WTC11 (cell line): ENCODE data around the gene BAIAP2L2. TPM values are rescaled to one million over a fixed set of nuclear protein-coding genes. Genes with fewer than 3 reads are reported as not detected.

Experiments used
- ATAC-seq: fragments of 200-7000 bp; cut with Tn5 transposase; 2 replicates; pipeline ENCODE4 v1.10.0; 2021; ENCODE audit warnings: mild to moderate bottlenecking, moderate library complexity
- CTCF ChIA-PET: fragments of 300-600 bp; sonication (Branson Sonifier 250); formaldehyde crosslinking; loops from one replicate; lab custom pipeline; 2021; ENCODE audit warnings: antibody characterized with exemption; lab: Charles Lee
- POLR2A ChIA-PET: fragments of 350-600 bp; sonication (Branson Sonifier 250); formaldehyde crosslinking; loops from one replicate; lab custom pipeline; 2021; ENCODE audit warnings: antibody characterized with exemption; lab: Charles Lee
- DNase-seq: peaks from one replicate; pipeline ENCODE4 v3.0.0; 2021; ENCODE audit warnings: low spot score
- H3K27ac Mint-ChIP-seq: 2 replicates; pipeline ENCODE4 v1.8.0; 2021; ENCODE audit warnings: mixed read lengths
- H3K27me3 Mint-ChIP-seq: 2 replicates; pipeline ENCODE4 v1.8.0; 2021; ENCODE audit warnings: low read depth, mild to moderate bottlenecking, moderate library complexity, mixed read lengths
- H3K36me3 Mint-ChIP-seq: 2 replicates; pipeline ENCODE4 v1.8.0; 2021; ENCODE audit warnings: mixed read lengths
- H3K4me1 Mint-ChIP-seq: 2 replicates; pipeline ENCODE4 v1.8.0; 2022; ENCODE audit warnings: mixed read lengths
- H3K4me3 Mint-ChIP-seq: 2 replicates; pipeline ENCODE4 v1.8.0; 2021; ENCODE audit warnings: mild to moderate bottlenecking, moderate library complexity, mixed read lengths
- H3K9me3 Mint-ChIP-seq: 2 replicates; pipeline ENCODE4 v1.8.0; 2021; ENCODE audit warnings: mixed read lengths
- ARID4B ChIP-seq: sonication (generic); formaldehyde crosslinking; IDR thresholded peaks from 2 replicates; pipeline ENCODE4 v1.8.0; 2023; ENCODE audit warnings: missing genetic modification reagents, mild to moderate bottlenecking, borderline replicate concordance
- CBFB ChIP-seq: sonication (generic); formaldehyde crosslinking; IDR thresholded peaks from 2 replicates; pipeline ENCODE4 v1.8.1; 2022; ENCODE audit warnings: mild to moderate bottlenecking, low read depth, missing genetic modification reagents
- KAT7 ChIP-seq: sonication (generic); formaldehyde crosslinking; IDR thresholded peaks from 2 replicates; pipeline ENCODE4 v1.8.1; 2023; ENCODE audit warnings: missing genetic modification reagents, mild to moderate bottlenecking, borderline replicate concordance
- PREB ChIP-seq: sonication (generic); formaldehyde crosslinking; IDR thresholded peaks from 2 replicates; pipeline ENCODE4 v1.8.1; 2022; ENCODE audit warnings: mild to moderate bottlenecking, missing genetic modification reagents, moderate library complexity, borderline replicate concordance
- ZNF219 ChIP-seq: sonication (generic); formaldehyde crosslinking; IDR thresholded peaks from 2 replicates; pipeline ENCODE4 v1.8.0; 2023; ENCODE audit warnings: missing genetic modification reagents, mild to moderate bottlenecking, borderline replicate concordance
- total RNA-seq: library from RNA; stranded (reverse); gene quantifications from 3 replicates; pipeline ENCODE4 v1.2.3, GENCODE V29; 2021
- TF ChIP-seq, protein P1 (sequence below): fragments of 250-450 bp; sonication (Bioruptor Pico); IDR thresholded peaks from 2 replicates; pipeline ENCODE4 v1.9.0; 2021; ENCODE audit warnings: mild to moderate bottlenecking, borderline replicate concordance
- TF ChIP-seq, protein P2 (sequence below): sonication (generic); formaldehyde crosslinking; IDR thresholded peaks from 2 replicates; pipeline ENCODE4 v1.8.0; 2022; ENCODE audit warnings: mild to moderate bottlenecking, missing genetic modification reagents
- TF ChIP-seq, protein P3 (sequence below): sonication (generic); formaldehyde crosslinking; IDR thresholded peaks from 2 replicates; pipeline ENCODE4 v1.8.1; 2023; ENCODE audit warnings: mild to moderate bottlenecking, missing genetic modification reagents
- TF ChIP-seq, protein P4 (sequence below): sonication (generic); formaldehyde crosslinking; IDR thresholded peaks from 2 replicates; pipeline ENCODE4 v1.8.1; 2022; ENCODE audit warnings: mild to moderate bottlenecking, moderate library complexity, missing genetic modification reagents

The BAIAP2L2 gene
- total RNA-seq, 1 experiment from 2014 or later = 3.0 TPM

GRCh38 chr22:38129856-38130255 is 19.4 kb upstream of the BAIAP2L2 start (continued):
- TF ChIP-seq ARID4B (CRISPR knock-in tag) = no peak
- TF ChIP-seq PREB (CRISPR knock-in tag) = no peak
- TF ChIP-seq, protein P1, sequence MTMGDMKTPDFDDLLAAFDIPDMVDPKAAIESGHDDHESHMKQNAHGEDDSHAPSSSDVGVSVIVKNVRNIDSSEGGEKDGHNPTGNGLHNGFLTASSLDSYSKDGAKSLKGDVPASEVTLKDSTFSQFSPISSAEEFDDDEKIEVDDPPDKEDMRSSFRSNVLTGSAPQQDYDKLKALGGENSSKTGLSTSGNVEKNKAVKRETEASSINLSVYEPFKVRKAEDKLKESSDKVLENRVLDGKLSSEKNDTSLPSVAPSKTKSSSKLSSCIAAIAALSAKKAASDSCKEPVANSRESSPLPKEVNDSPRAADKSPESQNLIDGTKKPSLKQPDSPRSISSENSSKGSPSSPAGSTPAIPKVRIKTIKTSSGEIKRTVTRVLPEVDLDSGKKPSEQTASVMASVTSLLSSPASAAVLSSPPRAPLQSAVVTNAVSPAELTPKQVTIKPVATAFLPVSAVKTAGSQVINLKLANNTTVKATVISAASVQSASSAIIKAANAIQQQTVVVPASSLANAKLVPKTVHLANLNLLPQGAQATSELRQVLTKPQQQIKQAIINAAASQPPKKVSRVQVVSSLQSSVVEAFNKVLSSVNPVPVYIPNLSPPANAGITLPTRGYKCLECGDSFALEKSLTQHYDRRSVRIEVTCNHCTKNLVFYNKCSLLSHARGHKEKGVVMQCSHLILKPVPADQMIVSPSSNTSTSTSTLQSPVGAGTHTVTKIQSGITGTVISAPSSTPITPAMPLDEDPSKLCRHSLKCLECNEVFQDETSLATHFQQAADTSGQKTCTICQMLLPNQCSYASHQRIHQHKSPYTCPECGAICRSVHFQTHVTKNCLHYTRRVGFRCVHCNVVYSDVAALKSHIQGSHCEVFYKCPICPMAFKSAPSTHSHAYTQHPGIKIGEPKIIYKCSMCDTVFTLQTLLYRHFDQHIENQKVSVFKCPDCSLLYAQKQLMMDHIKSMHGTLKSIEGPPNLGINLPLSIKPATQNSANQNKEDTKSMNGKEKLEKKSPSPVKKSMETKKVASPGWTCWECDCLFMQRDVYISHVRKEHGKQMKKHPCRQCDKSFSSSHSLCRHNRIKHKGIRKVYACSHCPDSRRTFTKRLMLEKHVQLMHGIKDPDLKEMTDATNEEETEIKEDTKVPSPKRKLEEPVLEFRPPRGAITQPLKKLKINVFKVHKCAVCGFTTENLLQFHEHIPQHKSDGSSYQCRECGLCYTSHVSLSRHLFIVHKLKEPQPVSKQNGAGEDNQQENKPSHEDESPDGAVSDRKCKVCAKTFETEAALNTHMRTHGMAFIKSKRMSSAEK = no peak
- TF ChIP-seq, protein P2, sequence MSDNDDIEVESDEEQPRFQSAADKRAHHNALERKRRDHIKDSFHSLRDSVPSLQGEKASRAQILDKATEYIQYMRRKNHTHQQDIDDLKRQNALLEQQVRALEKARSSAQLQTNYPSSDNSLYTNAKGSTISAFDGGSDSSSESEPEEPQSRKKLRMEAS = no peak
- TF ChIP-seq, protein P3, sequence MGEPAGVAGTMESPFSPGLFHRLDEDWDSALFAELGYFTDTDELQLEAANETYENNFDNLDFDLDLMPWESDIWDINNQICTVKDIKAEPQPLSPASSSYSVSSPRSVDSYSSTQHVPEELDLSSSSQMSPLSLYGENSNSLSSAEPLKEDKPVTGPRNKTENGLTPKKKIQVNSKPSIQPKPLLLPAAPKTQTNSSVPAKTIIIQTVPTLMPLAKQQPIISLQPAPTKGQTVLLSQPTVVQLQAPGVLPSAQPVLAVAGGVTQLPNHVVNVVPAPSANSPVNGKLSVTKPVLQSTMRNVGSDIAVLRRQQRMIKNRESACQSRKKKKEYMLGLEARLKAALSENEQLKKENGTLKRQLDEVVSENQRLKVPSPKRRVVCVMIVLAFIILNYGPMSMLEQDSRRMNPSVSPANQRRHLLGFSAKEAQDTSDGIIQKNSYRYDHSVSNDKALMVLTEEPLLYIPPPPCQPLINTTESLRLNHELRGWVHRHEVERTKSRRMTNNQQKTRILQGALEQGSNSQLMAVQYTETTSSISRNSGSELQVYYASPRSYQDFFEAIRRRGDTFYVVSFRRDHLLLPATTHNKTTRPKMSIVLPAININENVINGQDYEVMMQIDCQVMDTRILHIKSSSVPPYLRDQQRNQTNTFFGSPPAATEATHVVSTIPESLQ (CRISPR knock-in tag) = no peak
- TF ChIP-seq ZNF219 (CRISPR knock-in tag) = no peak
- no peak for TF ChIP-seq CBFB

DNA sequence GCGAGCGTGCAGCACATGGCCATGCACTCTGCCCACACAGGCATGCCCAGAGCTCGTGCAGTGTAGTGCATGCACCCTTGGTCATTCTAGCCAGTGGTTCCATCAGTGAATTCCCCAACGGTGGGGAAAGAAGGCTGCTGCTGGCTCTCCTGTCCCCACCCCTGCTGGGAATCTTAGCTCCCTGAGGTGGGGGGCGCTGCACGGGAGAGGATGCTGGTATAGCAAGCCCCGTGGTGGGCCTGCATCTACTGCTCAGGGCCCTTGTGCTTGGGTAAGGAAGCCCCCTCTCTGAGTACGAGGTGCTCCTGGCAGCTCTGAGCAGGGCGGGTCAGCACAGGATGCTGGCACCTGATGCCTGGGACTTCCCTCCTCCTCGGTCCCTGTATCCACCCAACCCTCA is 18.5 kb upstream of the BAIAP2L2 start:
- no peak overlapping the region for H3K4me3 Mint-ChIP-seq
- TF ChIP-seq, protein P4, sequence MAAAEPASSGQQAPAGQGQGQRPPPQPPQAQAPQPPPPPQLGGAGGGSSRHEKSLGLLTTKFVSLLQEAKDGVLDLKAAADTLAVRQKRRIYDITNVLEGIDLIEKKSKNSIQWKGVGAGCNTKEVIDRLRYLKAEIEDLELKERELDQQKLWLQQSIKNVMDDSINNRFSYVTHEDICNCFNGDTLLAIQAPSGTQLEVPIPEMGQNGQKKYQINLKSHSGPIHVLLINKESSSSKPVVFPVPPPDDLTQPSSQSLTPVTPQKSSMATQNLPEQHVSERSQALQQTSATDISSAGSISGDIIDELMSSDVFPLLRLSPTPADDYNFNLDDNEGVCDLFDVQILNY = no peak
- TF ChIP-seq KAT7 (CRISPR knock-in tag) = no peak
- H3K9me3 Mint-ChIP-seq = no peaks in the 10 kb centered on the region
- no peaks in the 10 kb centered on the region for H3K27me3 Mint-ChIP-seq
- POLR2A ChIA-PET = no interaction called here
- H3K4me1 Mint-ChIP-seq = peaks cover 3% of the 10 kb centered on the region; the same call in 1 of the 2 replicates
- H3K36me3 Mint-ChIP-seq = peaks cover 4% of the 10 kb centered on the region; the same call in 1 of the 2 replicates
- DNase-seq (no peak), ATAC-seq (no peak)
- CTCF ChIA-PET = interaction anchor here (0.6 to 3.2 kb wide), 3 partner anchors 14 to 77 kb away, joined by 3 to 10 read pairs (median 4); no protein-coding TSS in a partner anchor
- no peak overlapping the region for H3K27ac Mint-ChIP-seq
